Peyer's patch (tissue), 4 donors: Measurements from ENCODE around the gene NDUFAF3. TPM values are rescaled to one million over a fixed set of nuclear protein-coding genes. Genes with fewer than 3 reads are reported as not detected.
A peak's percentile ranks its signal among the peaks of the same experiment; 100 is the strongest.

ENCODE experiments used
- DNase-seq, 3 donors: peaks; one replicate each; pipeline ENCODE4 v3.0.0-alpha.2; 2017 to 2019
- H3K27ac ChIP-seq, 4 donors: fragments of 200-600 bp; sonication (generic); one replicate each; pipeline ENCODE4 v1.5.1; 2016 to 2019
- H3K27me3 ChIP-seq, 2 donors: fragments of 200-600 bp; sonication (generic); one replicate each; pipeline ENCODE4 v1.5.1; 2019
- H3K36me3 ChIP-seq, 3 donors: fragments of 200-600 bp; sonication (generic); one replicate each; pipeline ENCODE4 v1.5.1; 2016 to 2019
- H3K4me1 ChIP-seq, 4 donors: fragments of 200-600 bp; sonication (generic); one replicate each; pipeline ENCODE4 v1.5.1; 2016 to 2019
- H3K4me3 ChIP-seq, 4 donors: fragments of 200-600 bp; sonication (generic); 1 replicate in 3 of 4; 2 replicates in 1 of 4; pipeline ENCODE4 v1.5.1; 2016 to 2019; ENCODE audit warnings: mild to moderate bottlenecking in 1 of 4
- H3K9me3 ChIP-seq, 4 donors: fragments of 200-600 bp; sonication (generic); one replicate each; pipeline ENCODE4 v1.5.1; 2016 to 2019; ENCODE audit warnings: mild to moderate bottlenecking in 1 of 4
- CTCF ChIP-seq, 6 experiments: fragments of 450-650 bp in 4 of 6; fragments of 200-600 bp in 2 of 6; sonication (generic) in 1 of 6; IDR thresholded peaks; one replicate each; pipeline ENCODE4 v1.5.1; 2017 to 2019; ENCODE audit warnings: antibody characterized with exemption in 6 of 6, mild to moderate bottlenecking in 3 of 6, moderate library complexity in 1 of 6
- POLR2A ChIP-seq, 2 donors: fragments of 450-650 bp; IDR thresholded peaks; one replicate each; pipeline ENCODE4 v1.5.1; 2017; ENCODE audit warnings: antibody characterized with exemption in 2 of 2, mild to moderate bottlenecking in 2 of 2, moderate library complexity in 2 of 2
- total RNA-seq, 4 donors: library from RNA; depleted of rRNA; stranded (reverse); fragments of >200 nt; gene quantifications; one replicate each; pipeline ENCODE4 v1.1.0, GENCODE V29; 2016

The NDUFAF3 gene
- total RNA-seq, 4 donors from 2014 or later: 64.7 to 164 (median 106) TPM

- Histone ChIP-seq H3K4me1 (no peaks in the 10 kb centered on the region), H3K27me3 (no peaks in the 10 kb centered on the region), H3K27ac (no peak overlapping the region), H3K4me3 (no peak overlapping the region), H3K9me3 (no peaks in the 10 kb centered on the region), H3K36me3 (peaks cover 0 to 81% (median 0%) of the 10 kb centered on the region in 3 donors)
- TF ChIP-seq POLR2A (IDR thresholded peaks at IDR 0.05): no peak
- TF ChIP-seq CTCF (IDR thresholded peaks at IDR 0.05): no peak
- DNase-seq: no peak
These were observed 39.2 kb upstream of the NDUFAF3 start for GRCh38 chr3:48982686-48983085.

GRCh38 chr3:48983096-48983495 lies 38.8 kb upstream of the NDUFAF3 start:
- no peak for TF ChIP-seq POLR2A (IDR thresholded peaks at IDR 0.05)
- no peak for TF ChIP-seq CTCF (IDR thresholded peaks at IDR 0.05)
- Histone ChIP-seq H3K36me3 (peaks cover 0 to 76% (median 0%) of the 10 kb centered on the region in 3 donors), H3K27me3 (no peaks in the 10 kb centered on the region), H3K4me1 (no peaks in the 10 kb centered on the region), H3K4me3 (no peak overlapping the region), H3K9me3 (no peaks in the 10 kb centered on the region), H3K27ac (no peak overlapping the region)
- no peak for DNase-seq

- H3K4me3 ChIP-seq: no peak overlapping the region
- H3K4me1 ChIP-seq: peaks cover 0 to 11% (median 6%) of the 10 kb centered on the region in 4 donors
- no peak for TF ChIP-seq CTCF (IDR thresholded peaks at IDR 0.05)
- no peak for TF ChIP-seq POLR2A (IDR thresholded peaks at IDR 0.05)
- H3K27me3 ChIP-seq: no peaks in the 10 kb centered on the region
- H3K9me3 ChIP-seq: no peaks in the 10 kb centered on the region
- H3K36me3 ChIP-seq: peaks cover 0 to 63% (median 0%) of the 10 kb centered on the region in 3 donors
- no peak overlapping the region for H3K27ac ChIP-seq
- DNase-seq: no peak
These were observed 37.3 kb upstream of the NDUFAF3 start for GRCh38 chr3:48984663-48985062.

- H3K36me3 ChIP-seq: peaks cover 0 to 51% (median 0%) of the 10 kb centered on the region in 3 donors
These were observed 36.0 kb upstream of the NDUFAF3 start for GRCh38 chr3:48985831-48986376.

GRCh38 chr3:48989126-48989795 lies 32.7 kb upstream of the NDUFAF3 start:
- Histone ChIP-seq H3K4me3 (peak overlapping the region; percentile 73 to 97 (median 92)), H3K4me1 (peaks cover 0 to 21% (median 15%) of the 10 kb centered on the region in 4 donors), H3K9me3 (no peaks in the 10 kb centered on the region), H3K36me3 (peaks cover 0 to 25% (median 0%) of the 10 kb centered on the region in 3 donors), H3K27ac (peak overlapping the region; percentile 74 to 91 (median 88)), H3K27me3 (no peaks in the 10 kb centered on the region)
- no peak for TF ChIP-seq CTCF (IDR thresholded peaks at IDR 0.05)
- no peak for TF ChIP-seq POLR2A (IDR thresholded peaks at IDR 0.05)
- no peak for DNase-seq

More at GRCh38 chr3:48985831-48986376, 36.0 kb upstream of the NDUFAF3 start:
- H3K9me3 ChIP-seq: no peaks in the 10 kb centered on the region
- H3K4me3 ChIP-seq: no peak overlapping the region
- no peak overlapping the region for H3K27ac ChIP-seq
- no peak for TF ChIP-seq POLR2A (IDR thresholded peaks at IDR 0.05)
- TF ChIP-seq CTCF (IDR thresholded peaks at IDR 0.05): no peak
- H3K27me3 ChIP-seq: no peaks in the 10 kb centered on the region
- H3K4me1 ChIP-seq: peaks cover 0 to 11% (median 8%) of the 10 kb centered on the region in 4 donors
- DNase-seq: no peak
